Hepatocyte (in vitro differentiated cells): Measurements from ENCODE around the gene CEP131. TPM values are rescaled to one million over a fixed set of nuclear protein-coding genes. Genes with fewer than 3 reads are reported as not detected.

Experiments
- DNase-seq: peaks from one replicate; pipeline ENCODE4 v3.0.0-alpha.2; 2016; ENCODE audit warnings: low spot score
- H2AFZ ChIP-seq: fragments of 200-600 bp; sonication (generic); 2 replicates; pipeline ENCODE4 v1.6.0; 2016; ENCODE audit warnings: antibody characterized with exemption, mild to moderate bottlenecking
- H3K27ac ChIP-seq: fragments of 200-600 bp; sonication (generic); 2 replicates; pipeline ENCODE4 v1.5.1; 2016; ENCODE audit warnings: mild to moderate bottlenecking
- H3K27me3 ChIP-seq: fragments of 200-600 bp; sonication (generic); 2 replicates; pipeline ENCODE4 v1.6.1; 2016
- H3K36me3 ChIP-seq: fragments of 200-600 bp; sonication (generic); replicated peaks from 2 replicates; pipeline ENCODE4 v1.5.1; 2016; ENCODE audit warnings: low read depth; ENCODE audit not compliant: insufficient read depth
- H3K4me1 ChIP-seq: fragments of 200-600 bp; sonication (generic); 2 replicates; pipeline ENCODE4 v1.5.1; 2016; ENCODE audit warnings: mild to moderate bottlenecking, moderate library complexity; ENCODE audit not compliant: insufficient read depth
- H3K4me2 ChIP-seq: fragments of 200-600 bp; sonication (generic); 2 replicates; pipeline ENCODE4 v1.6.0; 2016
- H3K4me3 ChIP-seq: fragments of 200-600 bp; sonication (generic); 2 replicates; pipeline ENCODE4 v1.5.1; 2016; ENCODE audit warnings: mild to moderate bottlenecking
- H3K79me2 ChIP-seq: fragments of 200-600 bp; sonication (generic); 2 replicates; pipeline ENCODE4 v1.6.0; 2017; ENCODE audit warnings: mild to moderate bottlenecking
- H3K9me2 ChIP-seq: fragments of 200-600 bp; sonication (generic); replicated peaks from 2 replicates; pipeline ENCODE4 v1.6.0; 2017; ENCODE audit warnings: mild to moderate bottlenecking; ENCODE audit not compliant: insufficient read depth
- H3K9me3 ChIP-seq: fragments of 200-600 bp; sonication (generic); 2 replicates; pipeline ENCODE4 v1.5.1; 2016; ENCODE audit warnings: low read depth, mild to moderate bottlenecking
- H4K20me1 ChIP-seq: fragments of 200-600 bp; sonication (generic); 2 replicates; pipeline ENCODE4 v1.6.0; 2016; ENCODE audit warnings: mild to moderate bottlenecking; ENCODE audit not compliant: insufficient read depth, poor library complexity, severe bottlenecking
- EZH2 ChIP-seq: fragments of 200-600 bp; sonication (generic); IDR thresholded peaks from 2 replicates; pipeline ENCODE4 v1.6.1; 2016; ENCODE audit warnings: antibody characterized with exemption, mild to moderate bottlenecking, borderline replicate concordance
- EZH2phosphoT487 ChIP-seq: fragments of 200-600 bp; sonication (generic); IDR thresholded peaks from one replicate; pipeline ENCODE4 v1.6.1; 2018; ENCODE audit warnings: antibody characterized with exemption, mild to moderate bottlenecking, low read depth, moderate library complexity; ENCODE audit not compliant: unreplicated experiment, severe bottlenecking
- WGBS: methylation state at CpG from one replicate; pipeline ENCODE4 v1.1.6; 2016; ENCODE audit warnings: low lambda C conversion rate; ENCODE audit errors: missing lambda C conversion rate; 5-methylcytosine and 5-hydroxymethylcytosine counted together
- polyA plus RNA-seq: library from polyadenylated mRNA; unstranded; fragments of >200 nt; fragmentation: Nextera tagmentation; extraction: Ambion mirVana; gene quantifications from 2 replicates; pipeline ENCODE4 v1.2.1, GENCODE V29; 2016
- total RNA-seq: library from RNA; depleted of rRNA; stranded (reverse); fragments of >200 nt; gene quantifications from 2 replicates; pipeline ENCODE4 v1.2.3, GENCODE V29; 2014
- TF ChIP-seq, protein P1 (sequence below): fragments of 200-600 bp; sonication (generic); IDR thresholded peaks from 2 replicates; pipeline ENCODE4 v1.5.1; 2016; ENCODE audit warnings: antibody characterized with exemption, mild to moderate bottlenecking; ENCODE audit not compliant: poor library complexity

Gene CEP131
- total and polyA plus RNA-seq, 2 experiments from 2014 or later, result 7.3 to 10.1 TPM

GRCh38 chr17:81143200-81143527, 79.6 kb downstream of the CEP131 start:
- Histone ChIP-seq H3K36me3 (no peaks in the 10 kb centered on the region), H3K79me2 (no peaks in the 10 kb centered on the region), H3K4me2 (no peak overlapping the region), H3K27me3 (no peaks in the 10 kb centered on the region), H3K4me1 (peaks cover 5% of the 10 kb centered on the region), H4K20me1 (no peaks in the 10 kb centered on the region), H2AFZ (peak overlapping the region; percentile 2), H3K27ac (no peak overlapping the region), H3K9me3 (no peaks in the 10 kb centered on the region), H3K4me3 (no peak overlapping the region), H3K9me2 (no peaks in the 10 kb centered on the region)
- TF ChIP-seq, protein P1, sequence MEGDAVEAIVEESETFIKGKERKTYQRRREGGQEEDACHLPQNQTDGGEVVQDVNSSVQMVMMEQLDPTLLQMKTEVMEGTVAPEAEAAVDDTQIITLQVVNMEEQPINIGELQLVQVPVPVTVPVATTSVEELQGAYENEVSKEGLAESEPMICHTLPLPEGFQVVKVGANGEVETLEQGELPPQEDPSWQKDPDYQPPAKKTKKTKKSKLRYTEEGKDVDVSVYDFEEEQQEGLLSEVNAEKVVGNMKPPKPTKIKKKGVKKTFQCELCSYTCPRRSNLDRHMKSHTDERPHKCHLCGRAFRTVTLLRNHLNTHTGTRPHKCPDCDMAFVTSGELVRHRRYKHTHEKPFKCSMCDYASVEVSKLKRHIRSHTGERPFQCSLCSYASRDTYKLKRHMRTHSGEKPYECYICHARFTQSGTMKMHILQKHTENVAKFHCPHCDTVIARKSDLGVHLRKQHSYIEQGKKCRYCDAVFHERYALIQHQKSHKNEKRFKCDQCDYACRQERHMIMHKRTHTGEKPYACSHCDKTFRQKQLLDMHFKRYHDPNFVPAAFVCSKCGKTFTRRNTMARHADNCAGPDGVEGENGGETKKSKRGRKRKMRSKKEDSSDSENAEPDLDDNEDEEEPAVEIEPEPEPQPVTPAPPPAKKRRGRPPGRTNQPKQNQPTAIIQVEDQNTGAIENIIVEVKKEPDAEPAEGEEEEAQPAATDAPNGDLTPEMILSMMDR, result no peak
- no peak for DNase-seq
- WGBS, result 77% methylated on average over 5 of the region's 11 CpGs

- Histone ChIP-seq H3K27ac (no peak overlapping the region), H2AFZ (peak overlapping the region; percentile 2), H3K9me2 (no peaks in the 10 kb centered on the region), H3K79me2 (no peaks in the 10 kb centered on the region), H3K4me3 (no peak overlapping the region), H3K9me3 (no peaks in the 10 kb centered on the region), H4K20me1 (no peaks in the 10 kb centered on the region), H3K36me3 (no peaks in the 10 kb centered on the region), H3K27me3 (no peaks in the 10 kb centered on the region), H3K4me1 (peaks cover 5% of the 10 kb centered on the region), H3K4me2 (no peak overlapping the region)
- TF ChIP-seq, protein P1, result peak; percentile 85
- TF ChIP-seq EZH2phosphoT487 (no peak), EZH2 (no peak)
- peak; percentile 87 for DNase-seq
- 48% methylated on average over 23 of the region's 25 CpGs for WGBS
Observed at GRCh38 chr17:81142301-81143199, 80.2 kb downstream of the CEP131 start.

DNA sequence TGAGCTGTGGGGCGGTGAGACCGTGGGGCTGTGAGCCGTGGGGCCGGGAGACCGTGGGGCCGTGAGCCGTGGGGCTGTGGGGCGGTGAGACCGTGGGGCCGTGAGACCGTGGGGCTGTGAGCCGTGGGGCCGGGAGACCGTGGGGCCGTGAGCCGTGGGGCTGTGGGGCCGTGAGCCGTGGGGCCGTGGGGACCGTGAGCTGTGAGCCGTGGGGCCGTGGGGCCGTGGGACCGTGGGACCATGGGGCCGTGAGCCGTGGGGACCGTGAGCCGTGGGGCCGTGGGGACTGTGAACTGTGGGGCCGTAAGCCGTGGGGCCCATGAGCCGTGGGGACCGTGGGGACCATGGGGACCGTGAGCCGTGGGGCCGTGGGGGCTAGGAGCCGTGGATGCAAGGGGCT, 82.1 kb downstream of the CEP131 start:
- no peak overlapping the region for H3K4me2 ChIP-seq
- no peaks in the 10 kb centered on the region for H3K9me3 ChIP-seq
- TF ChIP-seq EZH2, result no peak
- no peak for TF ChIP-seq EZH2phosphoT487
- TF ChIP-seq, protein P1, result no peak
- no peaks in the 10 kb centered on the region for H3K36me3 ChIP-seq
- no peak overlapping the region for H2AFZ ChIP-seq
- H3K79me2 ChIP-seq, result no peaks in the 10 kb centered on the region
- no peaks in the 10 kb centered on the region for H3K9me2 ChIP-seq
- H3K27me3 ChIP-seq, result no peaks in the 10 kb centered on the region
- H3K4me3 ChIP-seq, result no peak overlapping the region
- DNase-seq, result no peak
- WGBS, result 100% methylated on average over 2 of the region's 37 CpGs
- H4K20me1 ChIP-seq, result no peaks in the 10 kb centered on the region
- peaks cover 5% of the 10 kb centered on the region for H3K4me1 ChIP-seq
- no peak overlapping the region for H3K27ac ChIP-seq
